Measurements from ENCODE around the gene B4GALT6.

- TF ChIP-seq POLR2A (IDR thresholded peaks at IDR 0.05; ENCODE audit: low read depth, low read length) (no peak), POLR2AphosphoS5 (IDR thresholded peaks at IDR 0.05; ENCODE audit: low read depth, low read length) (no peak)
These were observed 88.1 kb downstream of the B4GALT6 start for GRCh38 chr18:31596081-31596872.

Data from GM12892 (cell line).